ENCODE measurements around the gene TMOD1.

TMOD1 gene

DNA sequence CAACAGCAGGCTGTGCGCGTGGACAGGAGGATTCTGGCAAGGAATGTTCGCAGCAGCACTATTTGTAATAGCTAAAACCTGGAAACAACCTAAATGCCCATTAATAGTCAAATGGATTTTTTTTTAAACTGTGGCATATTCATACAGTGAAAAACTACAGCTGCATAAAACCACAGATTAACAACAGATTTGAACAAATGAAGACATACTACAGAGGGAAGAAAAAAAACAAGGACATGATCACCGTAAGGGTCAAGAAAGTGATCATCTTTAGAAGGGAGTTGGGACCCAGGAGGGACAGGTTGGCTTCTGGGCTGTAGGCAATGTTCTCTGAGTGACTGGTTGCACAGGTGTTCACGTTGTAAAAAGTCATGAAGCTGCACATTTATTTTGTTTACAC, 1.2 kb upstream of the TMOD1 start:
- no peak for DNase-seq

DNA sequence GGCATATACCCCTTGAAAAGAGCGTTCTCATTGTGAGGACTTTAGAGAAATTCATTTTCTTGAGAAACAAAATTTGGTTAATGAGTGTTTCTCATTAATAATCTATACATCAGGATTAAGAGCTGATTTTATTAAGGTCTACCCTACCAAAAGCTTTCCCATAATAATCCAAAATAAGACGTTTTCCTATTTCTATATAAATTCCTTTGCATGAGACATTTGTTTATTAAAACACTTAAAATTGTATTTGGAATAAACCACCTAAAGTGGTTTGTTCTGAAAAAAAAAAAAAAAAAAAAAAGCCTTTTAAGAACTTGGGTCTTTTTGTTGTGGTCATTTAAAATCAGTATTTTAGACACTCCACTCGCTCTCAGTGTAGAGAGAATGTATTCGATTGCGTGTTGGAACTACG, 695 bp upstream of the TMOD1 start:
- no peak for DNase-seq

DNA sequence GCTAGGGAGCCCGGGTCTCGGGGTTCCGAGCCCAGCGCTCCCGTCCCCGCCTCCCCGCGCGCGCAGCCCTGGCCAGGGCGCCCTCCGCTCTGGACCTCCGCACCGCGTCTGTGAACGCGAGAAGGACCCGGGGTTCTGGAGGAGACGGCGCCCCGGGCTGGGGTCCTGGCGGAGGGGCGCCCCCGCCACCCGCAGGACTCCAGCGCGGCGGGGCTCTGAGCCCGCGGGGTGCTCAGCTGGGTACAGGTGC, 431 bp downstream of the TMOD1 start:
- no peak for DNase-seq

DNA sequence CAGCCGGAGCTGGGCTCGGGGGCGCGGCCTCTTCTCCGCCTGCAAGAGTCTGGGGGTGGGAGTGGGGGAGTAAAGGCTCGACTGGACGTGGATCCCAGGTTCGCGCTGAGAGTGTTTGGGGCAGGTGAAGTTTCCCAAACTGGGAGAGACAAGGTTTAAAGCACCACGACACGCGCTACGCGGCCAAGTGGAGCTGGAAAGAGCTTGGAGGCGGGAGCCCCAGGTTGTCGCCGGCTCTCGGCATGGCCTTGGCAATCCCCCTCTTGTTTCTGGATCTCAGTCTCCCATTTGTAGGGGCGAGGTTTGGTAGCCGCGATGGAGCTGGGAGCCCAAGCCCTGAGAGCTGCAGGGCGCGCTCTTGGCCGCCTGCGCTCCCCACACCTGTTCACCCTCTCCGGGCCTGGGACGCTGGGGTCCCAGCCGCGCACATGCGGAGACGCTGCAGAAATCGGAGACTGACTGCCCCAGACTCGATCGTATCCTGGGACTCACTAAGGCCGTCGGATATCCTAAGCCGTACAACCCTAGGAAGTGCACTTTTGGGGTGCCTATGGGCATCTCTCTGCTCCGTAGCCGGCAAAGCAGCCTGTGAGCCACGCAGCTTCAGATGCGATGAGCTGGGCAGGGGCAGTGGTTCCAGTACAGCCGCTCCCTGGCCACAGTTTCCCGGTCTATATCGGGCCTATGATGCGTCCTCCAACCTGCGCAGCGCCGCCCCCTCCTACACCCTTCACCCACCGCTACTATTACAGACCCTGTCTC, 937 bp downstream of the TMOD1 start:
- no peak for DNase-seq

DNA sequence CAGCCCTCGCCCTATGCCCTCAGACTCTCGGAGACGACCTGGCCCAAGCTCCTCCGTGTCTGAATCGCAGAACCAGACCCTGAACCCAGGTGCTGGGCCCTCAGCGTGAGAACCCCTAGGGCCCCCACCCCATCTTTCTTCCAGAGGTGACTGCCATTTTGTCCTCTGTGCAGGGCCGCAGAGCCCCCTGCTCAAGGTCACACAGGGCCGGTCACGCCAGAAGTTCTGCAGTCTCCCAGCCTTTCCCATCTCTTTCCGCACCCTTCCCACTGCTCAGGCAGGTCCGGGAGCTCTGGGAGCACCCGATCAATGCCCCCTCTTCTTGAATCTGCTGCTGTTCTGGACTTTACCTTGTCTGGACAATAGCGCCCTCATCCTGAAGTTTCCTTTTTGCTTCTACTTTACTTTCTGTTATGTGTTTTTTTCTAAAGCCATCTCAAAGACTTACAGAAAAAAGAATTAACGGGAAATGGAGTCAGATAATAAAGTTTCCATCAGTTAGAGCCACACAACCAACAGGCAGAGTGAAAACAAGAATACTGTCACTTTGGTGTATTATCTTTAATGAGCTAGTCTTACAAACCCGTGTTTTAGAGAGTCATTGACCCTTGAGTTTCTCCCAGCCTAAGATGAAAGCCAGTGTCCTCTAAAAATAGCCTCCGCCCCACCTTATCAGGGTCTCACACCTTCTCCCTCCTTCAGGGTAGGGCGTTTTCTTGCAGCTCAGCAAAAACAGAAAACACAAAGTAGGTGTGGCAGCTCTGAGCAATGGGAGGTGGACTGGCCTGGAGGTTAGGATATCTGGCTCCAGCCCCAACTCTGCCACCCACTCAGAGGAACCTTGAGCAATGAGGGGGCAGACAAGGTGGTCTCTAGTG, 1.8 kb downstream of the TMOD1 start:
- DNase-seq = no peak

DNA sequence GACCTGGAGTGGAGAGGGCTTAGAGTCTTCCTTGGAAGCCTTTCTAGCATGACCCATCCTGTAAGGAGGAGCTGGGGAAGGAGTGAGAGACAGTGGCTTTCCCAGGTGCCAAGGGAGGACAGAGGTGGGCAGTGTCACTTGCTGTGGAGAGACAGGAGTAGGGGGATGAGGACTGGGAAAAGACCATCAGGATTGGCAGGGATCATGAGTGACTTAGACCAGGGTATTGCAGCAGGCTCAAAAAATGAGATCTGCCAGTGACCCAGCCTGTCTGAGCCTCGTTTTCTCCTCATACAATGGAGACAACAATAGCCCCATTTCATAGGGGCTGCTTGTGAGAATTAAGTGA, 2.4 kb downstream of the TMOD1 start:
- DNase-seq = no peak

DNA sequence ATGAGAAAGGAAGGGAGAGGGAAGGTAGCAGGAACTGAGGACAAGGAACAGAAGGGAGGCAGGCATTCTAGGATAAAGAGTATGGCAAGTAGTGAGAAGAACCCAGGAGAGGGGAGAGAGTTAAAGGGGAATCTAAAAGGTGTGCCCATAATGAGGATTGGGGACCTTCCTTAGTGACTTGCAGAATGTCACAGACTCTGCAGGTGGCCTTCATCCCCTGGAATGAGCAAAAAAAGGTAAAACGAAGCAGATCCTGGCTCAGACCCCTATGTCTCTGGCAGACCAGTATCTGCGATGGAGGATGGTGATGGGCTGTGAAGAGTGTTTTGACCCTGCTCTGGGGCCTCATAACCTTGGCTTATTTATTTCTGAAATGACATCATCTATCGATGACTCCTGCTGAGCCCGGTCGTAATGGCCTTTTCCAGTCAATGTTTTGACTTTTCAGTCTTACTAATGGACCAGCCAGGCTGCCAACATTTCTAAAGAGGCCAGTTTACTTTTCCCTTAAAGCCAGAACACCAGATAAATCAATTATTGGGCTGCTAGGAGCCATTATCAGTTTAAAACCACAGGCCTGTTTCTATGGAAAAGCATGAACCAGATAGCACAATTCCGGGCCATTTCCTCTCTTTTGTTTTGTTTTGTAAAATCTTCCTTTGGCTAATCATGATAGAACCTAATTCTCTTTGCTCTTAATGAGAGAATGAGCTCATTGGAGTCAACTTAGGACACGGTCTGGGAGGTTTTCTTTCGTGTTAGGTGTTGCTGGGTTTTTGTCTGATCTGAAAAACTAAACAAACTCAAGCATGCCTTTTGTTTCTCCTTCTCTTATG, 3.1 kb downstream of the TMOD1 start:
- no peak for DNase-seq

DNA sequence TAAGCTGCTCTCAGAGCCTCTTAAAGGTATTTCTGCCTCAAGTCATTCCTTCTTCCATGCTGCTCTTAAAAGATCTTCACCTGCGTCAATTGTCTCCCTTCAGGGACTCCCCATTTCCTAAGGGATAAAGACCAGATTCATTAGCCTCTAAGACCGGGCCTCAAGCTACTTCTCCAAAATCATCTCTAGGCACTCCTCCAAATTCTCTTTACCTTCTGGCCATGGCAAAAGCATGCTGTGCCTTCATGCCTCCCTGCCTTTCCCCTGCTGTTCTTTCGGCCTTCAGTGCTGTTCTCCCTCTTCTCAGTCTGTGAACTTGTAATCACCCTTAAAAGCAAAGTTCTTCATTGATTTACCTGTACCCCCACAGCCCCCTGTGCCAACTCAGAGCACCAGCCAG, 4.4 kb downstream of the TMOD1 start:
- DNase-seq = no peak

DNA sequence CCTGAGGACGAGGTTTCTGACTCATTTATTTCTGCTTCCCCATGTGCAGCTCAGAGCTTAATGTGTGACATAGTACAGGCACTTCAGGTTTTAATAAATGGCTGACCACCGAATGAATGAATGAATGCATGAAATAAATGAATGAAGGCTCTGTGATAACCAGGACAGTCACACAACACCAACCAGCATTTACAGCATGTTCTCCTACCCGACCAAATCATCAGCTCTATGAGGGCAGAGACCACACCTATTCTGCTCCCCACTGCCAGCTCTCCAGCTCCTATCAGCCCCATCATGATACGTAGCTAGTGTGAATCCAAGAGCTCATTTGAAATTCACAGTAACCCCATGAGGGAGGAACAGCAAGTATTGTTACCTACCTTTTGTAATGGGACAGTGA, 4.8 kb downstream of the TMOD1 start:
- DNase-seq = no peak

DNA sequence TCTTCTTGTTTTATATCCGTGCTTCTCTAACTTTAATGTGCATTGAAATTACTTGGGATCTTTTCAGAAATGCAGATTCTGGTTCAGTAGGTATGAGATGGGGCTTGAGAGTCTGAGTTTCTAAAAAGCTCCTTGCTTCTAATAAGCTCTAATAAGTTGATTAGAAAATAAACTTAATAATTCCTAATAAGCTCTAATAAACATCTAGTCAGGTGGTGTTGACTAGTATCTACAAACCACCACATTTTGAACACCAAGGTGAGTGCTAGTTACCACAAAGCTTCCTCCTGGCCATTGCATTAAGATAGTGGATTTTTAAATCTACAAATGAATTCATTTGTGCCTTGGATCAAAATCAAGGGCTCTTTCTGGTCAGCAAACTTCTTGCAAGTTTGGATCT, 5.3 kb downstream of the TMOD1 start:
- DNase-seq = no peak

DNA sequence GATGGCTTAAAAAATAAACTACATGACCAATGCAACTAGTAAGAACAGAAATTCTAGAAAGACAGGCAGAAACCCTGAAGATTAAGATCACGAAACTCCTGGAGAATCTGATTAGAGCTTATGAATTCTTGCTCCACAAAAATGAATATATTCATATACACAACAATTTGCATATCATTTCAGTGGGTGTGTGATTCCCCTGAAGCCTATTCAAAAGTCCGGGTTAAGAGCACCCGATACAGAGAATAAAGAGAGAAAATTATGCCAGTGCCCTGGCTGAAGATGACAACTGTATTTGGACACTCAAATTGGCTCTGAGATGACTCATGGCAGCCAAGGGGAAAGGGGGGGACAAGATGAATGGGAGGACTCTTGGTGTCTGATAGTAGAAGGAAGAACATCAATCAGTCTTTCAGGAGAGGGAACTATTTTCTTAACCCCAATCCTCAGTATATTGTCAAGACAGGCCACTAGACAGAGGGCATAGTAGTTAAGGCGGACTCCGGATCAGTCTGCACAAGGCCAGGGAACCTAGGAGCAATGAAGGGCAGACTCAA, 6.0 kb downstream of the TMOD1 start:
- no peak for DNase-seq

DNA sequence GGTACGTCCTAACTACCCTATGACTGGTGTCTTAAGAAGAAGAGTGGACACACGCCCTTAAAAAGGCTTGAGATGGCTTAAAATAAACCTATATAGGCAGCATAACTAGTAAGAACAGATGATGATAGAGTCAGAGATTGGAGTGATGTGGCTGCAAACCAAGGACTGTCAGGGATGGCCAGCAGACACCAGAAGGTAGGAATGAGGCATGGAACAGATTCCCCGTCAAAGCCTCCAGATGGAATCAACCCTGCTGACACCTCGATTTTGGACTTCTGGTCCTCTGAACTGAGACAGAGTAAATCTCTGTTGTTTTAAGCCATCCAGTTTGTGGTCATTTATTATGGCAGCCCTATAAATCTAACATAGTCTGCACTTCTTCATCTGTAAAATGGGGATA, 7.4 kb downstream of the TMOD1 start:
- no peak for DNase-seq

DNA sequence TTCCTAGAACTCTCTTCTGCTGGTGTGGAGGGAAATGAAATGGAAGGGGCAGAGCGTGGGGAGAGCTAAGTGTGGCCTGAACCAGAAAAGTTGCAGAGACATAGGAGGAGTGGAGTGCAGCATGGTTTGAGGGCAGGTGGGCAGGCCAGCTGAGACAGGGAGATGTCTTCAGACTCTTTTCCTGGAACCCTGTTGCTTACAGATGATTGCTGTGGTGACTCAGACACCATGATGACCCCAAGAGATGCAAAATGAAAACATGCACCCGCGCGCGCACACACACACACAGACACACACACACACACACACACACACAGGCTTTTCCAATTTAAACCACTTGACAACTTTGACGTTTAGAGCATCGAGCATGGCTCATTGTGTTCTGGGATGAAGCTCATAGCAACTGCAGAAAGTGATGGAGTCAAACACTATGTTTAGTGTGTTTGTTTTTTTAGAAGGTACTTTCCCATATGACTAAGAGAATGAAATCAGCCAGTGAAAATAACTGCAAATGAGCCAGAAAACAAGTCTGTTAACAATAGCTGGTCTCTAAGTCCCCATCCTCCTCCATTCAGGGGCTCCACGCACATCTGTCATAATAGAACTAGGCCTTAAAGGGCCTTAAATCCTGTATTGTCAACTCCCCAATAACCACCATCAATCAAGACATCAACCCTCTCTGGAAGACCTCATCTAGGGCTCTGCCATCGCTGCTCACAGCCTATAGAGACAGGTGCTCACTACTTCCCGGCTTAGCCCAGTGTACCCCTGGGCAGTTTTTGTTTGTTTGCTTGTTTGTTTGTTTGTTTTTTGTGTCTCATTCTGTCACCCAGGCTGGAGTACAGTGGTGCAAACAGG, 9.6 kb downstream of the TMOD1 start:
- DNase-seq = no peak

DNA sequence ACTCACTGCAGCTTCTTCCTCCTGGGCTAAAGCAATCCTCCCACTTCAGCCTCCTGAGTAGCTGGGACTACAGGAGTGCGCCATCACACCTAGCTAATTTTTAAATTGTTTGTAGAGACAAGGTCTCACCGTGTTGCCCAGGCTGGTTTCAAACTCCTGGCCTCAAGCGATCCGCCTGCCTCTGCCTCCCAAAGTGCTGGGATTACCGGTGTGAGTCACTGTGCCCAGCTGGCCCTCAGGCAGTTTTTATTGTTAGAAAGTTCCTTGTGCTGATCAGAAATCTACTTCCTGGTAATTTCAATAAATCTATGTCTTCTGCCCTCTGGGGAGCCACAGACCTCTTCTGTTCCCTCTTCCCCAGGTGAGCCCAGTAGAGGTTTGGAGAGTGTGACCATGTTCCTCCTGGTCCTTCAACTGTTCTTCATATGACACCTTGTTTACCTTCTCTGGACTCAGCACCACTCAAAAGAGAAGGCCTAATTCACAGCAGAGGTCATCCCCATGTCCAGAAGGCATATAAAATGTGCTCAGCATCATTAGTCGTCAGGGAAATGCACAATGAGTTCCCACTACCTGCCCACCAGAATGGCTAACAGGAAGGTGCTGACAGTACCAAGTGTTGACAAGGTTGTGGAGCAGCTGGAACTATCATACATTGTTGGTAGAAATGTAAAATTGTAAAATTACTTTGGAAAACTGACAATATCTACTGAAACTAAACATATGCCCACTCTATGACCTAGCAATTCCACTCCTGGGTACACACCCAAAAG, 10.4 kb downstream of the TMOD1 start:
- no peak for DNase-seq

DNA sequence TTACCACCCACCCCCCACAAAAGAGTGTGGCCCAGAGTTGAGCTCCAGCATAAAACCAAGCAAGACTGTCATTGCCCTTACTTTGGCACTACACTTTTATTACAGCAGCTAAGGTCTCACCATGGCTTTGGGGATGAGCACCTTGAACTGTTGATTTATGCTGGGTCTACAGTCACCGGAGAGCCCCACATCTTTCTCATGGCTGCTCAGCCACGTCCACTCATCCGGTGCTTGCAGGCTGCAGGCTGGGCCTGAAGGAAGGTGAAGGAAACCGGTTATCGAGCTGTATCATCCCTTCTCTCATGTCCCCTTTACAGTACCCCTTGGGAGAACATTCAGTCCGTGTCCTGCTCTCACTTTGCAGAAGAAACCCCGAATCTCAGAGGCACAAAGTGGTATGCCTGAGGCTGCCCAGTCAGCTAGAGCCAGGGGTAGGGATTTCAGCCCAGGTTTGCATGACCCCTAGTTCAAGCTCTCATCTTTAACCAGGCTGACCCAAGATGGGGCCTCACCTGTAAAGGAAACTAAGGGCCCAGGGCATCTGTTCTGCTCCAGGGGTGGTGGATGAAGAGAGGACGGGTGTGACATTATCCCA, 11.6 kb downstream of the TMOD1 start:
- DNase-seq = no peak

DNA sequence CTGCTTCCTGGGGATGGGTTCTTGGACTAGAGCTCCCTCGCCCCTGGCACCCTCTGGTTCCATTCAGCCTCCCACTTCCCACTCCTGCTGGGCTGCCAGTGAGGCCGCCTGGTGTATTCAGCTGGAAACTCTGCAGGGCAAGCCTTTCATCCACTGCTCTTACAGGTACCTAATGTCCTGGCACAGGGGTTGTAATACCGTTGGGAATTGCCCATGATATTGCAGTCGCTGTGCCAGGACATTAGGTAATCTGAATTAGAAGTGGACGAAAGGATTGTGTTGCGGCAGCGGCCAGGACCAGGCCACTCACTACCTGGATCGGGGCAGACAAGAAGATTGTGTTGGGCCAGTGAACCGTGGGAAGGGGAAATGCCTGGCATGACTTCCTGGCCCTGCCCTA, 13.1 kb downstream of the TMOD1 start:
- no peak for DNase-seq

DNA sequence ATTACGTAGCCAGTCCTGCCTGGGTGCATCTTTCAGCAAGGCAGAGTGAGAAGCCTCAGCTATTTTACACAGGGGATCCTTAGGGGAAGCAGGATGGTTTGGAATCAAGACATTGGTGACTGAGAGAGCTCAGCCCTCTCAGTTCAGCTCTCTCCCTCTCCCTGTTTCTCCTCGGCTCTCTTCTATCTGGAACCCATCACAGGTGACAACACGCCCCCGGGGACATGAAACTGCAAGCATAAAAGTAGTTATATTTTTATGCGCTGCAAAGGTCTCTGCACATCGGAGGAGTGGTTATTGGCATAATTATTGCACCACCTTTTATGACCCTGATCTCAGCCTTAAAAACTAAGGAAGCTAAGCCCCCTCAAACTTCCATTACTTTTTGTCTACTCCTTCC, 14.2 kb downstream of the TMOD1 start:
- DNase-seq = no peak

DNA sequence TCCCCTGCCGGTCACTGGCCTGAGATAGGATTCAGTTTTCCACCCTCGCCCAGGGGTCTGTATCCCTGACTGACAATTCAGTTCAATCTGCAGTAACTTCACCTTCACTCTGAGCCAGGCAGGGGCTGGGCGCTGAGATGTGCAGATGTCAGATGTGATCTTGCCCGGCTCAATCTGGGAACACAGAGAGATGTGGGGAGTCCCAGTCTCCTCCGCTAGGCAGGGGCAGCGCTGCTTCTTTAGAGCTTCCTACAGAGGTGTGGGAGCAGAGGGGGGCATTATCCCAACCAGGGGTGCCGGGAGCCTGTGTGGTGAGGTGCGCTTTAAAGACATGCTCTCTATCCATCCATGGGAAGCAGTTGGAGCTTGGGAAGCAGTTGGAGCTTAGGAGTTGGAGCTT, 14.6 kb downstream of the TMOD1 start:
- no peak for DNase-seq

DNA sequence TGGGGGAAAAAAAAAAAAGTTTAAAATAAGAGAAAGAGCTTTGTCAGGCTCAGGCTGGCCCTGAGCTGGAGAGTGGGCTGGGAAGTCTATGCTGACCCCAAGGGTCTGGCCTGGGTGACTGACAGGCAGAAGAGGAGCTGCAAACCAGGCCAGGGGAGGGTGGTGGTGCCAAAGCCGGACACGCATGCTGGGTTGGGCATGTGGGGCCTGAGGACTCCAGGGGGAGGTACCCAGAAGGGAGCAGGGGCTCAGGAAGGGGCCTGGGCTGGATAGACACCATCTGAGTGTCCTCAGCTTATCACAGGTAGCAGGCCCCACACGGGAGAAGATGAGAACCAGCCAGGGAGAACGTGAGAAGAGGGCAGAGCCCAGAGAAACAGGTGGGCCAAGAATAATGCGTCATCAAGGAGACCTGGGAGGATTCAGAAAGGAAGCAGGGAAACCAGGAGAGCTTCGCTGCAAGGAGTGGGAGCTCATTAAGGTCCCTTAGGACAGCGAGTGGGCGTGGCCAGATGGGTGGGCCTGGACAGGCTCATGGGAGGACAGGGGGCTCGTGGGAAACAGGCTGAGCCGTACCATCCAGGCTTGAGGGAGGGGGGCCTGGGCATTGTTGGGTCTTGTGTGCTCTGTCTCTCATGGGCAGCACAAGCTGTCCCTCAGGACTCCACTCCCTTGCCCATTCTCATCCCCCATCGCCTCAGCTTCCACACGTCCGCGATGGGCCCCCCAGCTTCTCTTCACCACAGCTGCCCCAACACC, 16.0 kb downstream of the TMOD1 start:
- peak; percentile 19 for DNase-seq

DNA sequence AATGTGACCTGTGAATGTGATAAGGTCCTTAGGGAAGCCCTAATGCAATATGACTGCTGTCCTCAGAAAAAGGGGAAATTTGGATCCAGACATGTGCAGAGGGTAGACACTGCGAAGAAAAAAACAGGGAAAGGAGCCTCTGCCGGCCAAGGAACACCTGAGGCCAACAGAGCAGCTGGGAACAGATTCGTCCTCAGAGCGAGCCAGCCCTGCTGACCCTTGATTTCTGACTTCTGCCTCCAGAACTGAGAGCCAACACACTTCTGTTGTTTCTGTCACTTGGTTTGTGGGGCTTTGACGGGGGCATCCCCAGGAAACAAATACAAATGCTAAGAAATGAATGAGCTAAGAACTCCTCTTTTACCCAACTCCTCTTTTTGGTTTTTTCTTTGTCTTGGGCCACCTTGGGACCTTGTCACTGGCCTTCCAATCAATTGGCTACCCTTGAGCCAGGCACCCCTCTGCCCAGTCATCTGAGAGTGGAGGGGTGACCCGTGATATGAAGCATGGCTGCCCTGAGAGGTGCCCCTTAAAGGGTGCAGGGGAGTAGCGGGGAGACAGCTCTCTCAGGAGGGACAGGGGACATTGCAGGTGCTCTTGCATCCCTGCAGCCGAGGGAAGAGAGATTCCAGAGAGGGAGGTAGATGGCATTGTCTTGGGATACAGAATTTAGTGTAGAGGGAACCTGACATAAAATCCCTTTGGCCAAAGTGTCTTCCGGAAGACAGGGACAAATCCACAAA, 16.9 kb downstream of the TMOD1 start:
- no peak for DNase-seq

Measured in NCI-H82 (cell line).